Renal cortical epithelial cell (primary cell): ENCODE data around the gene DMRTC2. TPM values are rescaled to one million over a fixed set of nuclear protein-coding genes. Genes with fewer than 3 reads are reported as not detected.

ENCODE experiments used
- DNase-seq: peaks from one replicate; pipeline ENCODE4 v3.0.0-alpha.2; 2011; ENCODE audit warnings: low read depth
- total RNA-seq: library from RNA; depleted of rRNA; stranded (reverse); fragments of >200 nt; gene quantifications from 2 replicates; pipeline ENCODE4 v1.2.3, GENCODE V29; 2014

The DMRTC2 gene
- total RNA-seq, 1 donor from 2014 or later = not detected

DNA sequence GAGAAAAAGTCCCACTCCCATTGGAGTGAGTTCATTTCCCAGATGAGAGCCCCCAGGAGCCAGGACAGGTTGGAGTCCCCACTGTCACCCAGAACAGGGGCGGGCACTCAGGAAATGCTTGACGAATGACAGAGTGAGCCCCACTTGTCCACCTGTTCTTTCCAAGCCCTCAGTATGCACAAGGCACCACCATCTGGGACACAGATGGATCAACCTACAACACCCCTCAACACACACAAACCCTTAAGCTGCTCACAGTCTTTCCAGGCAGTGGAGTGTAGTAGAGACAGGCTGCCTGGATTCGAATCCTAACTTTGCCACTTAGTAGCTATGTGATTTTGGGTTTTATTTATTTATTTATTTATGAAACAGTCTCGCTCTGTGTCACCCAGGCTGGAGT lies 46.1 kb downstream of the DMRTC2 start:
- DNase-seq = no peak

DNA sequence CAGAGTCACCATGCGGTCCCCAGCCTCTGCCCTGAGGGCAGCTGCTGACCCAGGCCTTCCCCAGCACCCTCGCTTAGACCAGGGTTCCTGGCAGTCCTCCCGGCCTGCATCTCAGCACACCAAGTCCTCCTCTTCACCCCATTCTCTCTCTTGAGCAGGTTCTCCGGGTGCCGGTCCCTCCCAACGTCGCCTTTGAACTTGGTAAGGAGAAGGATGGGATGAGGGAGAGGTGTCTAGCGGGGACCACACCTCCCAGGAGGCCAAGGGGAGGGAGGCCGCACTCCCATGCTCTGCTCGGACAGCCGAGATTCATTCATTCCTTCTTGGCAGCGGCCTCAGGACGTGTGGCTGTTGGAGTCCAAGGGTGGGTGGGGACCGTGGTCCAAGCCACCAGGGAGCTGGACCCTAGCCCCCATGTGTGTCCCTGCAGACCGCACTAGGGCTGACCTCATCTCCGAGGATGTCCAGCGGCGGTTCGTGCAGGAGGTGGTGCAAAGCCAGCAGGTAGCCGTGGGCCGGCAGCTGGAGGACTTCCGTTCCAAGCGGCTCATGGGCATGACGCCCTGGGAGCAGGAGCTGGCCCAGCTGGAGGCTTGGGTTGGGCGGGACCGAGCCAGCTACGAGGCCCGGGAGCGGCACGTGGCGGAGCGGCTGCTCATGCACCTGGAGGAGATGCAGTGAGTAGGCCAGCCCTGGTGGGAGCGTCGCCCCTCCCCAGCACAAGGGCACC lies 47.5 kb downstream of the DMRTC2 start:
- no peak for DNase-seq

DNA sequence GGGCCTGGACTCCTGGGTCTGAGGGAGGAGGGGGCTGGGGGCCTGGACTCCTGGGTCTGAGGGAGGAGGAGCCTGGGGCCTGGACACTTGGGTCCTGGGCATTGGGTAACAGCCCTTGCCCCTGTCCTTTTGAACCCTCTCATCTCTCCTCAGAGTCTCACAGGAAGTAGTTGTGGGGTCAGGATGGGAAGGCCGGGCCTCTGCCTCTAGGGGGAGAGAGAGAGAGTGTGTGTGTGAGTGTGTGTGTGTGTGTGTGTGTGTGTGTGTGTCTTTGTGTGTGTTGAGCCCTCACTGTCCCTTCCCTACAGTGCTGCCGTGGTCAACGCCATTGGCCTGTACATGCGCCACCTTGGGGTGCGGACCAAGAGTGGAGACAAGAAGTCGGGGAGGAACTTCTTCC lies 49.1 kb downstream of the DMRTC2 start:
- DNase-seq = no peak

DNA sequence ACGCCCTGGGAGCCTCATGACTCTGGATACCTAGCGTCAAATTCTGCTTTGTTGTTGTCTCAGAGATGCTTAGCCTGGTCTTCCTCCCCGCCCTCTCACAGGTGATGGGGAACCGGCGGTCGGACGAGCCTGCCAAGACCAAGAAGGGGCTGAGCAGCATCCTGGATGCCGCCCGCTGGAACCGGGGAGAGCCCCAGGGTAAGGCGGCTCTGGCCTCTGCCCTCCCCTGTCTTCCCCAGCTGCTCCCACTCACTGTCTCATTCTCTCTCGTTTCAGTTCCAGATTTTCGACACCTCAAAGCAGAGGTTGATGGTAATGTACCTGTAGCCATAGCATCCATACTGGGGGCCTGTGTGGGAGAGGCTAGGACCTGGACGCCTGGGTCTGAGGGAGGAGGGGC lies 49.5 kb downstream of the DMRTC2 start:
- DNase-seq = no peak

DNA sequence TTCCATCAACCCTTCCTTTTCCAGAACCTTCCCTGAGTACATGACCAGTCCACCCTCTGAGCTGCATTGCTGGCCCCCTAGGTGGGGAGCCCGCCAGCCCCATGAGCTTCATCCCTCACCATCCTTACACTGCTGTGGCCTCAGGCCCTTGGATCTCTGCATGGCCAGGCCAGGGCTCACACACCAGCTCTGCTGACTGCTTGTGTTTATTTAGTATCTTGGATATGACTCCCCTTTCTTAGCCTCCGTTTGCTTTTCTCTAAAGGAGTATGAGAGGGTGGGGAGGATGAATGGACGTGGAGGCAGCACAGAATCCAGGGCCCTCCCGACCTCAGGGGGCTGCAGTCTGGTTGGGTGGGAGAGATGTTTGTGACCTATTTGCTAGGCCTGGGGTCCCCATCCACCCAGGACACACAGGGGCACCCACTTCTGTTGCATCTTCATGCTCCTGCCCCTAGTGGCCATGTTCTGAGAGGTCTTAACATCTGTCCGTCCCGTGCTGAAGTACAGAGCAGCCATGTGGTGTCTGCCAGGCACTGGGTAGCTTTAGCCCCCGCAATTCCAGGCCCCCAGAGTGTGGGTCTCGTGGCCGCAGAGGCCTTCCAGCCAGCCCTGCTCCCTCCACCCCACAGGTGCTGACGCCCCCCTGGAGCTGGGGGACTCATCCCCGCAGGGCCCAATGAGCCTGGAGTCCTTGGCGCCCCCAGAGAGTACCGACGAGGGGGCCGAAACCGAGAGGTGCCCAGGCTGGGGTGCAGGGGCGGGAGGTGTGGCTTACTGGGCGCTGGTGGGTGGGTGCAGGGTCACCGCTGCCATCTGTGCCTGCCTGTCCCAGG lies 51.1 kb downstream of the DMRTC2 start:
- no peak for DNase-seq

DNA sequence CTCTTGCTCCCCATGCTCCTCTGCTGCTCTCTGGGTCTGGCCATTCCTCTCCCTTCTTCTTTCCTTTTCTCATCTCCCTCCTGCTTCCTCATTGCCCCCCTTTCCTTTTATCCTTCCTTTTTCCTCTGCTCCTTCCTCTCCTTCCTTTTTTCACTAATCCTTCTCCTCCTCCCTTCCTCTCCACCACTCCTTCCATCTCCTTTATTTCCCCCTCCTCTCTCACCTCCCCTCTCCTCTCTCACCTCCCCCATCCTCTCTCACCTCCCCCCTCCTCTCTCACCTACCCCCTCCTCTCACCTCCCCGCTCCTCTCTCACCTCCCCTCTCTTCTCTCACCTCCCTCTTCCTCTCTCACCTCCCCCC lies 51.7 kb downstream of the DMRTC2 start:
- DNase-seq = no peak

DNA sequence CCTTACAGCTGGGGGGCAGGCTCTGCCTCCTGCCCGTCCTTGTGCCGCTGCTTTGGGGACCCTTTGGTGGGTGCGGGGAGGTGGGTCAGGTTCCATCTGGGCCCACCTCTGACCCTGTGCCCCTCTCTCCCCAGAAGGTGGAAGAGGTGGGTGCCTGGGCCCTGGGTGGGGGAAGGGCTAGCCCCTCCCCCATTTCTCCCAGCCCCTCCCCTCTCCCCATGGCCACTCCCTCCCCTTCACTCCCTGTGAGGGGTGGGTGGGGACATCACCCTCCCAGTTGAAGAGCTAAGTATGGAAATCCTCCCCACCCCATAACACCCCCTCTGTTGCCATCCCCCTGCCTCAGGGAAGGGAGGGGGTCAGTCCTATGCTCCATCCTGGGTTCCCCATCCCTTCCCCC lies 52.3 kb downstream of the DMRTC2 start:
- DNase-seq = no peak

DNA sequence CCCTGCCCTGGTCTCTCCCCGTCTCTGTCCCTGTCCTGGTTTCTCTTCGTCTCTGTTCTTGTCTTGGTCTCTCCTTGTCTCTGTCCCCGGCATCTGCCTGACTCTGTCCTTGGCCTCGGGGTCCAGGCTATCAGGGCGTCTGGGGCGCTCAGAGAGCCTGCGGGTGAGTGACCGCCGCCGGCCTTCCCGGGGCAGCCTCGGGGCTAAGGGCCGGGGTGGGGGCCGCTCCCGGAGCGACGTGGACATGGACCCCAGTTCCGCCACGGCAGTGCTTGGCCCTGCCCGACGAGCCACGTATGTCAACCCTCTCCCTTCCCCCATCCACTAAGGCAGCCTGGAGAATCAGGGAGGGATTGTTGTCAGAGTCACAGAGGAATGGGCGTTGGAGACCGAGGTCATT lies 53.0 kb downstream of the DMRTC2 start:
- DNase-seq = no peak

DNA sequence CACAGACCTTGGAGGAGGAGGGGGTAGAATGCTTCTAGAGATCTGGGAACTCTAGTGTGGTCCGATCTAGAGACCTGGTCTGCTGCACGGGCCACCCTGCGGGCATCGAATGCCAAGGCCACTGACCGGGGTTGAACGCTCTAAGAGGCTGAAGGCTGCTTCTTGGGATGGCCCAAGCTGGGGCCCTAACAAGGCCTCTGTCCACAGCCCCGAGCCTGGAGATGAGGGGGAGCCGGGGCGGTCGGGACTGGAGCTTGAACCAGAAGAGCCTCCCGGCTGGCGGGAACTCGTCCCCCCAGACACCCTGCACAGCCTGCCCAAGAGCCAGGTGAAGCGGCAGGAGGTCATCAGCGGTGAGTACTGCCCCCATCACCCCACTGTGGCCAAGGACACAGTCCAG lies 53.4 kb downstream of the DMRTC2 start:
- DNase-seq = no peak

Other genes with a start within 250 kb of the DMRTC2 start
- not detected in 2 replicates for gene CEACAM4, start 218.0 kb upstream of the DMRTC2 start, total RNA-seq
- not detected in 2 replicates for gene CEACAM7, start 156.8 kb upstream of the DMRTC2 start, total RNA-seq
- not detected in 2 replicates for gene CEACAM5, start 136.4 kb upstream of the DMRTC2 start, total RNA-seq
- gene CEACAM6, start 89.5 kb upstream of the DMRTC2 start, total RNA-seq = 0.17 TPM in 1 of 2 replicates, not detected in the other
- not detected in 2 replicates for gene CEACAM3, start 48.5 kb upstream of the DMRTC2 start, total RNA-seq
- gene LYPD4, start 359 bp upstream of the DMRTC2 start, total RNA-seq = not detected in 2 replicates
- 1,170 and 2,293 TPM in 2 replicates for gene RPS19, start 15.2 kb downstream of the DMRTC2 start, total RNA-seq
- 0.10 TPM in 1 of 2 replicates, not detected in the other for gene CD79A, start 32.2 kb downstream of the DMRTC2 start, total RNA-seq
- gene ARHGEF1, start 38.1 kb downstream of the DMRTC2 start, total RNA-seq = 34.7 and 36.3 TPM in 2 replicates
- not detected in 2 replicates for gene ERFL, start 83.4 kb downstream of the DMRTC2 start, total RNA-seq
- gene RABAC1, start 114.3 kb downstream of the DMRTC2 start, total RNA-seq = 71.8 and 108 TPM in 2 replicates
- gene ATP1A3, start 149.2 kb downstream of the DMRTC2 start, total RNA-seq = 0.05 and 0.17 TPM in 2 replicates
- gene GRIK5, start 225.2 kb downstream of the DMRTC2 start, total RNA-seq = 1.2 and 27.0 TPM in 2 replicates
- 9.6 and 20.5 TPM in 2 replicates for gene ZNF574, start 231.1 kb downstream of the DMRTC2 start, total RNA-seq